B cell (primary cell): ENCODE data around the gene ZSCAN12.

Source experiments
- CTCF ChIP-seq: fragments of 200-600 bp; IDR thresholded peaks from one replicate; pipeline ENCODE4 v1.8.0; 2022; ENCODE audit warnings: antibody characterized with exemption, mild to moderate bottlenecking
- EZH2 ChIP-seq: IDR thresholded peaks from 2 replicates; pipeline ENCODE4 v1.6.1; 2012; ENCODE audit warnings: borderline replicate concordance, low read depth, mild to moderate bottlenecking, moderate library complexity, low read length; ENCODE audit not compliant: insufficient read depth, poor library complexity, severe bottlenecking

DNA sequence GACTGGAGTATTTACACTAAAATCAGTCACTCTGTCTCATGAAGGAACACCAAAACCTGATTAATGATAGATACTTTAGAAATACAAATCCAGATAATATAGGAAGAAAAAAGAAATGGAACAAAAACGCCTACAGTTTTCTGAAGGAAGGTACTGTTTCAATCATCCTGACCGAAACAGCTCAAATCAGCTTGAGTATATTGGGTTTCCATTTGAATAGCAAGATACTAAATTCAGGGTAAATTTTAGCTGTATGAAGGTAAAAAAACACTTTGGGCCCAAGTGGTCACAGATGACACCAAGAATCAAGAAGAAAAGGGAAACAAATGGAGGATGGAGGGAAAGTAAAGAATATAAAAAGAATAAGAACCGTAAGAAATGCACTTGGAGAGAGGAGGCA lies 36.9 kb upstream of the ZSCAN12 start:
- TF ChIP-seq CTCF = no peak
- no peak for TF ChIP-seq EZH2
